ENCODE data around the gene PAH. TPM values are rescaled to one million over a fixed set of nuclear protein-coding genes. Genes with fewer than 3 reads are reported as not detected.

Gene PAH
- total and polyA plus RNA-seq, 3 donors from 2014 or later, result 9.3 to 23.2 (median 18.4) TPM

GRCh38 chr12:102873077-102873476 lies 44.0 kb downstream of the PAH start:
- no peaks in the 10 kb centered on the region for H3K36me3 ChIP-seq (ENCODE audit: low read depth, missing control alignments)
- H3K9me3 ChIP-seq, result no peaks in the 10 kb centered on the region
- H3K27ac ChIP-seq, result peak overlapping the region; percentile 43 to 71
- no peak overlapping the region for H3K4me3 ChIP-seq
- TF ChIP-seq POLR2A (IDR thresholded peaks at IDR 0.05), result no peak
- no peak for TF ChIP-seq CTCF (IDR thresholded peaks at IDR 0.05)
- H3K27me3 ChIP-seq, result no peaks in the 10 kb centered on the region
- H3K4me1 ChIP-seq, result peaks cover 18% of the 10 kb centered on the region
- 90 to 93% methylated on average over 2 of the region's 2 CpGs for WGBS, 2 donors
- intact Hi-C loops (cut with DNase I; ENCODE audit: low total_unique reads), result no loop called here
- DNase-seq, result no peak

- no peaks in the 10 kb centered on the region for H3K36me3 ChIP-seq (ENCODE audit: low read depth, missing control alignments)
- H3K4me1 ChIP-seq, result peaks cover 18% of the 10 kb centered on the region
- H3K27ac ChIP-seq, result no peak overlapping the region
- TF ChIP-seq POLR2A (IDR thresholded peaks at IDR 0.05) (no peak), CTCF (IDR thresholded peaks at IDR 0.05) (no peak)
- 66 to 75% methylated on average over 2 of the region's 2 CpGs for WGBS, 2 donors
- intact Hi-C loops (cut with DNase I; ENCODE audit: low total_unique reads), result no loop called here
- H3K27me3 ChIP-seq, result no peaks in the 10 kb centered on the region
- no peak for DNase-seq
- H3K9me3 ChIP-seq, result no peaks in the 10 kb centered on the region
- no peak overlapping the region for H3K4me3 ChIP-seq
These were observed 46.0 kb downstream of the PAH start for GRCh38 chr12:102871014-102871413.

DNA sequence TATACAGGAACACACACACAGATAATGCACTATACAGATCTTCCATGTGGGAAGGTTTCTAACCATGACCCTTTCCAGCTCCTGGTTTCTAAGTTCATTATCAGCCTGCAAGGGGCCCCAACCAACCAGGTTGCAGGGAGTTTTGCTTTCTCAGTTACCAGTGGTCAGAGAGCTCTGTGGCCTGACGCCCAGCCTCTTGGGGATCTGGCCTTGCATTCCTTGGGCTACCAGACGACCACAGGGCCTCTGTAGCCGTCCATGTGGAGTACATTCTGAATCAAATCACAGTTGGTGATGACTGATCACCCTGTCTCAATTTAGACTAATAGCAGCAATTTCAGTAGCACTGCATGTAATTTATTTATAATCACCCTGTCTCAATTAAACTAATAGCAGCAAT lies 47.5 kb downstream of the PAH start:
- intact Hi-C loops (cut with DNase I; ENCODE audit: low total_unique reads), result no loop called here
- H3K27me3 ChIP-seq, result no peaks in the 10 kb centered on the region
- 33 to 52% methylated on average over 3 of the region's 3 CpGs for WGBS, 2 donors
- DNase-seq, result no peak
- no peak overlapping the region for H3K4me3 ChIP-seq
- H3K36me3 ChIP-seq (ENCODE audit: low read depth, missing control alignments), result no peaks in the 10 kb centered on the region
- no peaks in the 10 kb centered on the region for H3K9me3 ChIP-seq
- peaks cover 14% of the 10 kb centered on the region for H3K4me1 ChIP-seq
- no peak for TF ChIP-seq POLR2A (IDR thresholded peaks at IDR 0.05)
- no peak overlapping the region for H3K27ac ChIP-seq

DNA sequence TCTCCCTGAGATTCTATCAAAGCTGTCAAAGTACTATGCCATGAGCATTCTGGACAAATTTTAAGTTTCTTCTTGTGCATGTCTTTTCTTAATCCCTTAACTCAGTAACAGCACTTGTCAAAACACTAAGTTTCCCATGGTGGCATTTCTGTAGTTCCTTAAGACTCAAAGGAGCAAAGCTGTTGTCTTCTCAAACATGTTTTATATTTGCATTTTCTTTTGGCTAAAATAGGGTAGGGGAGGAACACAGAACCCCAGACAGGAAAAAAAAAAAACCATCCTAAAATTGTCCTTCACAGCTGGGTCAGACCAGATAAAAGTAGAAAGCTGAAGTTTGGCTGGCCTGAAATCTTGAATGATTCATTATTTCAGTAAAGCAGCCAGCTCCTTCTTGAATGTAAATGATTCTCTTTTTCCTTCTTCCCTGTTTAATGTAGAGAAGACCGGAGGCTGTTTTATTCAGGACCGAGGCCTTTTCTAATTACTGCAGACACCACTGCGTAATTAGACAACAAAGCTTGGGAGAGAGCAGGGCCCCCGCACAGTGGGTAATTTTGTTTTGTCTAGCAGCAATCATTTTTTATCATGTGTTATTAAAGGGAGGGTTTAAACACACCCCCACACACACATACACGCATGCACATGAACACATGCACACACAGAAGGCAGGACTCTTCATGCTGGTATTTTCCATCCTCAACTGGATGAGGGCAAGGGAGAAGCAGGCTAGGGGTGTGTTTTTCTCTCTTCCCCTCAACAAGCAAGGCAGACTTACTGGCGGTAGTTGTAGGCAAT lies 51.0 kb downstream of the PAH start:
- H3K9me3 ChIP-seq, result no peaks in the 10 kb centered on the region
- no peak for DNase-seq
- H3K27me3 ChIP-seq, result no peaks in the 10 kb centered on the region
- WGBS, 2 donors, result 68 to 70% methylated on average over 6 of the region's 6 CpGs
- no peak overlapping the region for H3K4me3 ChIP-seq
- H3K4me1 ChIP-seq, result no peaks in the 10 kb centered on the region
- H3K27ac ChIP-seq, result no peak overlapping the region
- no peaks in the 10 kb centered on the region for H3K36me3 ChIP-seq (ENCODE audit: low read depth, missing control alignments)
- no peak for TF ChIP-seq CTCF (IDR thresholded peaks at IDR 0.05)
- TF ChIP-seq POLR2A (IDR thresholded peaks at IDR 0.05), result no peak
- intact Hi-C loops (cut with DNase I; ENCODE audit: low total_unique reads), result no loop called here

DNA sequence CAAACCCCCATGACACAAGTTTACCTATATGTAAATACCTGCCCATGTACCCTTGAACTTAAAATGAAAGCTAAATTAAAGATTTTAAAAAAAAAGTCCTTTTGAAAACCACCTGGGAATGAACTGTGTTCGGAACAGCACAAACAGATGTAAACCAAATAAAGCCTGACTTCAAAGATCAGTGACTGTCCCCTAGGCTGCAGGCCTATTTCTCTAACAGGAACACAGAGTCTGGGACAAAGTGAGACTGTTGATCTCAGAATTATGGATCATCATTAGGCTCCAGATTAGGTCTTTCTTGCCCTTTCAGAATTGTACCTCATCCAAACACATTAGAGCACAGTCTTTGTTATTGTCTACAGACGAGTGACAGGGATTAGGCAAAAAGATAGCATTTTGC lies 54.6 kb downstream of the PAH start:
- DNase-seq, result no peak
- no peaks in the 10 kb centered on the region for H3K36me3 ChIP-seq (ENCODE audit: low read depth, missing control alignments)
- no peaks in the 10 kb centered on the region for H3K9me3 ChIP-seq
- intact Hi-C loops (cut with DNase I; ENCODE audit: low total_unique reads), result no loop called here
- H3K27ac ChIP-seq, result no peak overlapping the region
- H3K4me3 ChIP-seq, result no peak overlapping the region
- H3K27me3 ChIP-seq, result no peaks in the 10 kb centered on the region
- 82 to 86% methylated on average over 2 of the region's 2 CpGs for WGBS, 2 donors
- TF ChIP-seq POLR2A (IDR thresholded peaks at IDR 0.05) (no peak), CTCF (IDR thresholded peaks at IDR 0.05) (no peak)
- H3K4me1 ChIP-seq, result no peaks in the 10 kb centered on the region
